HL-60 (cell line): ENCODE measurements around the gene ESPNL.

Source experiments
- DNase-seq, 2 experiments: peaks; one replicate each; pipeline ENCODE4 v3.0.0-alpha.2; 2010 to 2020; ENCODE audit warnings: low read depth in 1 of 2, low spot score in 1 of 2
- H3K27ac ChIP-seq: fragments of 250-450 bp; sonication (Bioruptor Pico); replicated peaks from 2 replicates; pipeline ENCODE4 v1.5.1; 2020; ENCODE audit warnings: mild to moderate bottlenecking, moderate library complexity
- H3K27me3 ChIP-seq: fragments of 250-450 bp; sonication (Bioruptor Pico); 2 replicates; pipeline ENCODE4 v1.5.1; 2021; ENCODE audit warnings: mild to moderate bottlenecking, moderate library complexity; ENCODE audit not compliant: insufficient read depth, poor library complexity, severe bottlenecking
- H3K4me3 ChIP-seq: replicated peaks from 2 replicates; pipeline ENCODE4 v1.5.1; 2011; ENCODE audit warnings: mild to moderate bottlenecking, control low read depth, low read length; ENCODE audit not compliant: insufficient read depth
- CTCF ChIP-seq: IDR thresholded peaks from one replicate; pipeline ENCODE4 v1.5.1; 2011; ENCODE audit warnings: low read length, control low read depth, inconsistent platforms; ENCODE audit not compliant: insufficient read depth
- GABPA ChIP-seq: IDR thresholded peaks from 2 replicates; pipeline ENCODE4 v1.6.1; 2012; ENCODE audit warnings: low read depth
- POLR2AphosphoS5 ChIP-seq: IDR thresholded peaks from 2 replicates; pipeline ENCODE4 v1.6.1; 2012; ENCODE audit warnings: low read depth
- REST ChIP-seq: IDR thresholded peaks from 2 replicates; pipeline ENCODE4 v1.6.1; 2012; ENCODE audit warnings: low read depth; ENCODE audit not compliant: insufficient replicate concordance
- SPI1 ChIP-seq: IDR thresholded peaks from 2 replicates; pipeline ENCODE4 v1.6.1; 2012; ENCODE audit warnings: low read depth, mild to moderate bottlenecking, borderline replicate concordance

Gene ESPNL

GRCh38 chr2:238123218-238123971, 23.3 kb downstream of the ESPNL start:
- no peak for TF ChIP-seq SPI1
- TF ChIP-seq GABPA: no peak
- no peak for TF ChIP-seq POLR2AphosphoS5
- TF ChIP-seq REST: no peak
- TF ChIP-seq CTCF: no peak
- Histone ChIP-seq H3K27ac (no peak overlapping the region), H3K27me3 (no peaks in the 10 kb centered on the region), H3K4me3 (no peak overlapping the region)
- DNase-seq: no peak

- no peaks in the 10 kb centered on the region for H3K27me3 ChIP-seq
- H3K27ac ChIP-seq: no peak overlapping the region
- no peak for TF ChIP-seq CTCF
- TF ChIP-seq POLR2AphosphoS5: no peak
- no peak for TF ChIP-seq SPI1
- no peak for TF ChIP-seq REST
- TF ChIP-seq GABPA: no peak
Measured at GRCh38 chr2:238123991-238124470, 23.9 kb downstream of the ESPNL start.

GRCh38 chr2:238124488-238125126, 24.5 kb downstream of the ESPNL start:
- no peak for DNase-seq
- H3K4me3 ChIP-seq: no peak overlapping the region
- no peaks in the 10 kb centered on the region for H3K27me3 ChIP-seq
- TF ChIP-seq CTCF (no peak), GABPA (no peak), POLR2AphosphoS5 (no peak), REST (no peak), SPI1 (no peak)
- H3K27ac ChIP-seq: no peak overlapping the region

More at GRCh38 chr2:238123991-238124470, 23.9 kb downstream of the ESPNL start:
- DNase-seq: no peak
- H3K4me3 ChIP-seq: no peak overlapping the region
